HUES6 (cell line): Measurements from ENCODE around the gene SPARCL1.
"Not testable (repeated sequence)": the region's sequence is repeated elsewhere in the genome, so short reads cannot be mapped to it uniquely, and the experiment has no call there.

Source experiments
- H3K27ac ChIP-seq: 2 replicates; pipeline ENCODE4 v1.7.0; 2013; ENCODE audit warnings: low read depth, mild to moderate bottlenecking, low read length, inconsistent platforms
- H3K27me3 ChIP-seq: 2 replicates; pipeline ENCODE4 v1.6.1; 2013; ENCODE audit warnings: low read length; ENCODE audit not compliant: control insufficient read depth, insufficient read depth
- H3K36me3 ChIP-seq: 2 replicates; pipeline ENCODE4 v1.6.1; 2013; ENCODE audit warnings: low read length; ENCODE audit not compliant: control insufficient read depth, insufficient read depth
- H3K4me1 ChIP-seq: 2 replicates; pipeline ENCODE4 v1.6.1; 2013; ENCODE audit warnings: low read length; ENCODE audit not compliant: control insufficient read depth, insufficient read depth
- H3K4me3 ChIP-seq: 2 replicates; pipeline ENCODE4 v1.5.1; 2013; ENCODE audit warnings: low read depth, low read length
- H3K9ac ChIP-seq: one replicate; pipeline ENCODE4 v1.6.1; 2013; ENCODE audit warnings: mild to moderate bottlenecking, low read length
- H3K9me3 ChIP-seq: 2 replicates; pipeline ENCODE4 v1.6.1; 2013; ENCODE audit warnings: low read depth, low read length; ENCODE audit not compliant: control insufficient read depth, insufficient read depth

The SPARCL1 gene

DNA sequence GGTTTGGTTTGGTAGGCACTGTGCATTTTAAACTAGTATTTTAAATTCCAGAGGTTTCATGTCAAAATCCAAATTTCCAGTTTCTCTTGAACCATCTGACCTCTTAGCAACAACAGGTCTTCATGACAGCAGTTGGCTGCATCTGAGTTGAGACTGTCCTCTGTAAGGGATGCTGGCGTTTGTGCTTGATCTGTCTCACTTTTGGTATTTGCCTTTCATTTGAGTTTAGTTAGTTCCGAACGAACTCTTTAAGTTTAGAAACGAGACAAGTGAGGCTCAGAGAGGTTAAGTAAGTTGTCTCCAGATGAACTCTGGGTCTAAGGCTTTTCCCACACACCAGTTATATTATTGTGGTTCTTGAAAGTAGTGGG is 29.1 kb downstream of the SPARCL1 start:
- H3K9ac ChIP-seq = no peak overlapping the region
- no peak overlapping the region for H3K4me3 ChIP-seq
- H3K27me3 ChIP-seq = no peaks in the 10 kb centered on the region
- no peak overlapping the region for H3K27ac ChIP-seq
- no peaks in the 10 kb centered on the region for H3K9me3 ChIP-seq
- no peaks in the 10 kb centered on the region for H3K36me3 ChIP-seq
- H3K4me1 ChIP-seq = no peaks in the 10 kb centered on the region

DNA sequence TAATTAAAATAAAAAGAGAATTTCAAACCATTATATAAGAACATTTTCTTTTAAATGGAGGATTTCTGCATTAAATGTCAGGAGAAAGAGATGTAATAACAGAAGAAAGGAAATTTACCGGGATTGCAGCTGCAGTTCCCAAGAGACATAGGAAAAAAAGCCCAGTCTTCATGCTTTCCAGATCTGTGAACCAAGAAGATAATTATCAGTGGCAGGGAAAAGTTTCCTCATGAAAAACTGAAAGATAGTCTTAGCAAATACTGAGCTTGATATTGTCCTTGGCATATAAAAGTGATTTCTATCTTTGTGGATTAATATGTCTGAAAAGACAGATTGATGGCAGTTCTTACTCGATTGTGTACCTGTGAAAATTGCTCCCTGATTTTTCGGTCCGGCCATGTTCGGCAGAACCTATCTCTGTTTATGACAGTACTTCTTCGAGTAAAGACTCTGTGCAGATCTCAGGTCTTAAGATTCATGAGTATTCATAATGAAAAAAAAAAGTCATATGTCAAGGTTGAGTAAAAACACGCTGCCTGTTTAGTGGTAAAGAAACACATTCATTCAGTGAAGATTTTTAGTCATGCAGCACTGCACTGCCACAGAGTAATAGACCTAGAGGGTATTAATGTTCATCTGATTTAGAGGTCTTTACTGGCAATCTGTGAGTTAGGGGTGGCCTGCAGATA is 29.6 kb downstream of the SPARCL1 start:
- Histone ChIP-seq H3K4me3 (no peak overlapping the region), H3K9ac (no peak overlapping the region), H3K9me3 (no peaks in the 10 kb centered on the region), H3K27me3 (no peaks in the 10 kb centered on the region), H3K4me1 (no peaks in the 10 kb centered on the region), H3K27ac (no peak overlapping the region), H3K36me3 (no peaks in the 10 kb centered on the region)

DNA sequence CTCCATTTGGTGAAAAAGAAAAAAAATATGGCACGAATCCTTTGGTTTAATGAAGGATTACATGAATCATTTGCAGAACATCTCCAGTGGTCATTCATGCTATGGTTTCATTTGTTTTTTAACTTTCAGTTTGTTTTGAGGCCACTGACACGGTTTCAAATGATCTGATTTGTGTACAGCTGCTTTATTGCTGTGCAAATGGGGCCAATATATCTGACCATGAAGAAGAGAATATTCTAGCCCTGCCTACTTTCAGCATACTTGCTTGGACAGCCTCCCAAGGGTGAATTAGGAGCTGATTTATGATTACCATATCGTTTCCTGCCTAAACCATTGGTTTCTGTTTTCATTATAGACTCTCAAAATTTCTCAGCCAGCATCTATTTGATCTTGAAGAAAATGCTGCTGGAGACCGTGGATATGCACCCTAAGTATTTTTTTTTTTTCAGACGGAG is 30.7 kb downstream of the SPARCL1 start:
- H3K27ac ChIP-seq = no peak overlapping the region
- no peak overlapping the region for H3K4me3 ChIP-seq
- H3K9ac ChIP-seq = no peak overlapping the region
- no peaks in the 10 kb centered on the region for H3K36me3 ChIP-seq
- H3K9me3 ChIP-seq = no peaks in the 10 kb centered on the region
- no peaks in the 10 kb centered on the region for H3K27me3 ChIP-seq
- no peaks in the 10 kb centered on the region for H3K4me1 ChIP-seq

DNA sequence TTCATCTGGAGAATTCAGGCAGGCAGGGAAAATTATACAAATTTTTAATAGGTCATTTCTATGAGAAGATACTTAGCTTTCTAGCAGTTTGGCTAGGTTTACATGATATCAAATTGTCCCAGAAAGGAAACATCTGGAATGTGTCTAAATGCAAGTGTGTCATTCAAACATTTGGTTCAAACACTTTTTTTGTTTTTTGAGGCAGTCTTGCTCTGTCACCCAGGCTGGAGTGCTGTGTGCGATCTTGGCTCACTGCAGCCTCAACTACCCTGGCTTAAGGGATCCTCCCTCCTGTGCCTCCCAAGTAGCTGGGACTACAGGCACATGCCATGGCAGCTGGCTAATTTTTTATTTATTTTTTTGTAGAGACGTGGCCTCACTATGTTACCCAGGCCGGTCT is 31.6 kb downstream of the SPARCL1 start:
- Histone ChIP-seq H3K4me3 (no peak overlapping the region), H3K36me3 (no peaks in the 10 kb centered on the region), H3K9ac (no peak overlapping the region), H3K4me1 (no peaks in the 10 kb centered on the region), H3K9me3 (no peaks in the 10 kb centered on the region), H3K27me3 (no peaks in the 10 kb centered on the region), H3K27ac (no peak overlapping the region)

DNA sequence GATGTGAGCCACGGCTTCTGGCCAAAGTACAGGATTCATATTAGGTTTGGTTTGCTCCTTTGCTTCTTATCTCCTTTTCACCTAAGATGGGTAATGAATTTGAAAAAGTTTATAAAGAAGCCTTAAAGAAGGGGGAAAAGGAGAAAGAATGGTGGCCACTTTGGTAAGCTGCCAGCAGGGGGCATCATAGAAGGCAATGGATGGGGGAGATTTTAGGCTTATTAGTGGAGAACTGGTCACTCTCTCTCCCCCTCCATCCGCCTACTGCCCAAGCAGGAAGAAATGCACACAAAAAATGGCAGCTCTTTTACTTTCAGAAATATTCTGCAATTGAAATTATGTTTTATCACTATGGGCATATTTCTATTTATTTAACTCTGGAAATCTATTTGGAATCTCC is 32.0 kb downstream of the SPARCL1 start:
- no peaks in the 10 kb centered on the region for H3K4me1 ChIP-seq
- no peaks in the 10 kb centered on the region for H3K9me3 ChIP-seq
- H3K4me3 ChIP-seq = no peak overlapping the region
- H3K36me3 ChIP-seq = no peaks in the 10 kb centered on the region
- no peak overlapping the region for H3K27ac ChIP-seq
- H3K9ac ChIP-seq = no peak overlapping the region
- H3K27me3 ChIP-seq = no peaks in the 10 kb centered on the region

DNA sequence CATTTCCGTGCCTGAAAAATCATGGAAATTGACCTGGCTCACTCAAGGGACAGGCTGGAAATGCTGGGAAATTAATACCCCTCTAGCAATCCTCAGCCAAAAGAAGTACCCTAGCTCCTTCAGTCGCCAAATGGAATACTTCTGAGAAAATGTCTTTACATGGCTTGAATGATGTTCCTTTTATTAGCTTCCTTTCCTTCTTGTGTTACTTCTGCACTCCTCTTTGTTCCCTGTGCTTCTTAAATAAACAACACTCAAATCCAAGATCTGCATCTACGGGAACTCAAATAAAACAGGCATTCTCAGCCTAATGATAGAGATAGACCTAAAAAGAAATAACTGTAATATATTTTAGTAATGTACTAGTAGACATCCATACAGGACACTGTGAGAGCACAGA is 36.1 kb downstream of the SPARCL1 start:
- Histone ChIP-seq H3K4me1 (peaks cover 14% of the 10 kb centered on the region), H3K9ac (no peak overlapping the region), H3K27me3 (no peaks in the 10 kb centered on the region), H3K36me3 (no peaks in the 10 kb centered on the region), H3K4me3 (no peak overlapping the region), H3K9me3 (0 out of 2 replicates have a peak, but pooled peaks cover under 1% of the 10 kb centered on the region), H3K27ac (no peak overlapping the region)

DNA sequence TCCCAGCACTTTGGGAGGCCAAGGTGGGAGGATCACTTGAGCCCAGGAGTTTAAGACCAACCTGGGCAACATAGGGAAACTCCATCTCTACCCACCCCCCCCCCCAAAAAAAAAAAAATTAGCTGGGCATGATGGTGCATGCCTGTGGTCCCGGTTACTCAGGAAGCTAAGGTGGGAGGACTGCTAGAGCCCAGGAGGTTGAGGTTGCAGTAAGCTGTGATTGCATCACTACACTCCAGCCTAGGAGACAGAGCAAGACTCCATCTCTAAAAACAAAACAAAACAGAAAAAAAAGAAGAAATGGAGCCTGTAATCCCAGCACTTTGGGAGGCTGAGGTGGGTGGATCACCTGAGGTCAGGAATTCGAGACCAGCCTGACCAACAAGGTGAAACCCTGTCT is 37.3 kb downstream of the SPARCL1 start:
- not testable (repeated sequence) for H3K36me3 ChIP-seq, H3K27me3 ChIP-seq, H3K4me3 ChIP-seq, H3K27ac ChIP-seq, H3K9ac ChIP-seq, H3K9me3 ChIP-seq
- H3K4me1 ChIP-seq = peaks cover 14% of the 10 kb centered on the region

DNA sequence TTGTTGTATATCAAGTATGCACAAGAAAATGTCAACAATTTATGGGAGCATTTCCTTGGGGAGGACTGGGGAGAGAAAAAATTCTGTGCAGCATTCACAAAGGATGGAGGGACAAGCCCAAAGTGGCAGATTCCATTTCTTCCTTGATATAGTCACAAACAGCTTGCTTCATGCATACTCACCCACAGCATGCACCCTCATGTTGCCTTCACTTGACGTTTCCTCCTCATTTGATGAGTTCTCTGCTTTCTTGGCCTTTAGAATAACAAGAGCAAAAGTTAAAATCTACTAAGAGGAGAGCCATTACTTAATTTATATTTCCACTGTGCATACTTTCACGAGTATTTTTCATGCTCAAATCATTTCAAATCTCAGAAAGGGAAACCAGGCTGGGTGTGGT is 37.7 kb downstream of the SPARCL1 start:
- H3K9me3 ChIP-seq = 0 out of 2 replicates have a peak, but pooled peaks cover 5% of the 10 kb centered on the region
- H3K27ac ChIP-seq = no peak overlapping the region
- H3K4me1 ChIP-seq = peaks cover 14% of the 10 kb centered on the region
- no peak overlapping the region for H3K9ac ChIP-seq
- no peaks in the 10 kb centered on the region for H3K36me3 ChIP-seq
- H3K27me3 ChIP-seq = no peaks in the 10 kb centered on the region
- H3K4me3 ChIP-seq = no peak overlapping the region

DNA sequence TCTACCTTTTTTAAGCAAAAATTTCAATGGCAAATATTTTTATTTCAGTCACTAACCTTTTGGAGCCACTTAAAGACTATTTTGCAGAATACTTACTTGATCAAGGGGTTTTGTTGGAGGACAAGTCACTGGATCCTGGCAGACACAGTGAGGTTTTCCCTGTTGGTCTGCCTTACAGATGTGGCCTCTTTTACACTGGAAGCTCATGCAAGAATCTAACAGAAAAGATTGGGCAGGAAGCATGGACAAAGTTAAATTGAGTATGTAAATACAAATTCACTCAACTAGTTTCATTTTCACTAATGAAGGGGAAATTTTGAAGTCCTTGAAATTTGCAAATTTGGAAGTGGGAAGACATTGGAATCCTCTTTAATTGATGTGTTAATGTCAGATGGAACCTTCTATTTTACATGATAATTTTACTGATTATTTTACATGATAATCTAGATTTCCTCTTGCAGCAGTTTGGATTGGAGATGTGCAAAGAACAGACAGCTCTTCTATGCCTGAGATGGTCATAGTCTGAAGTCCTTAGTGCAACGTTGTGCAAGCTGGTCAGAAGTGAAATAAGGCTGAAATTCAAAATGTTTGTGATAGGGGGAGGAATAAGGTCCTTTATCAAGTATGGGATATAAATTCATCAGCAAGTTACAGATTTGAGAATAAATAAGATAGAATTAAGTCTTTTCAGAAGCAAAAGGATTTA is 38.4 kb downstream of the SPARCL1 start:
- H3K27me3 ChIP-seq = no peaks in the 10 kb centered on the region
- no peak overlapping the region for H3K9ac ChIP-seq
- peaks cover 14% of the 10 kb centered on the region for H3K4me1 ChIP-seq
- H3K9me3 ChIP-seq = 0 out of 2 replicates have a peak, but pooled peaks cover 5% of the 10 kb centered on the region
- H3K4me3 ChIP-seq = 0 out of 2 replicates have a peak overlapping the region, but pooled peaks have one; percentile 3
- H3K36me3 ChIP-seq = no peaks in the 10 kb centered on the region
- H3K27ac ChIP-seq = no peak overlapping the region

DNA sequence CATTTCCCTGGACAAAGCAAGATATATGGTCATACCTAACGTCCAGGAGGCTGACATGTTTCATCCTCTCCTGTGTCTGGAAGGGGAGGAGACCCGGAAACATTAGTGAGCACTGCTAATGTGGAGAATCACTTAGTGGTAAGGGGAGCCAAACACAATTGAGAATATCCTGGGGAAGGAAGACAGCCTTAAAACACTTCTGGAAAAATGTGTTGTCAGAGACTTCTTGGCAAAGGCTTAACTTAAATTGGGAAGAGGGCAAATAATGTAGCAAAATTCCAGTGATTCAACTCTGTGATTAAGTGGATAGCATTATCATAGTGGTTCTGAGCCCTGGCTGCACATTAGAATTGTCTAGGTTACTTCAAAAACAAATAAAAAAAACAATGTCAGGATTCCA is 39.5 kb downstream of the SPARCL1 start:
- H3K27ac ChIP-seq = no peak overlapping the region
- peaks cover 14% of the 10 kb centered on the region for H3K4me1 ChIP-seq
- no peaks in the 10 kb centered on the region for H3K36me3 ChIP-seq
- no peak overlapping the region for H3K4me3 ChIP-seq
- no peak overlapping the region for H3K9ac ChIP-seq
- 0 out of 2 replicates have a peak, but pooled peaks cover 5% of the 10 kb centered on the region for H3K9me3 ChIP-seq
- no peaks in the 10 kb centered on the region for H3K27me3 ChIP-seq

DNA sequence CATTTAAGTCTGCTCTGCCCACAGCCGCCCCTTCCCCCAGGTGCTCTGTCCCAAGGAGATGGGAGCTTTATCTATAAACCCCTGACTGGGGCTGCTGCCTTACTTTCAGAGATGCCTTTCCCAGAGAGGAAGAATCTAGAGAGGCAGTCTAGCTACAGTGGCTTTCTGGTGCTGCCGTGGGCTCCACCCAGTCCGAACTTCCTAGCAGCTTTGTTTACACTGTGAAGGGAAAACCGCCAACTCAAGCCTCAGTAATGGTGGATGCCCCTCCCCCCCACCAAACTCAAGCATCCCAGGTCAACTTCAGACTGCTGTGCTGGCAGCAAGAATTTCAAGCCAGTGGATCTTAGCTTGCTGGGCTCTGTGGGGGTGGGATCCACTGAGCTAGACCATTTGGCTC is 40.5 kb downstream of the SPARCL1 start:
- not testable (repeated sequence) for H3K36me3 ChIP-seq, H3K27ac ChIP-seq

More for the DNA sequence above, 40.5 kb downstream of the SPARCL1 start:
- H3K9me3 ChIP-seq, H3K27me3 ChIP-seq, H3K4me3 ChIP-seq, H3K9ac ChIP-seq: not testable (repeated sequence)
- peaks cover 14% of the 10 kb centered on the region for H3K4me1 ChIP-seq
